Fibroblast of lung (primary cell): ENCODE data around the gene IRF7.
"Not testable (repeated sequence)": the region's sequence is repeated elsewhere in the genome, so short reads cannot be mapped to it uniquely, and the experiment has no call there.

Source experiments
- CTCF ChIP-seq, 2 donors: IDR thresholded peaks in 1 of 2; conservative IDR thresholded peaks in 1 of 2; 1 replicate in 1 of 2; 2 replicates in 1 of 2; pipeline ENCODE4 v1.5.1; 2011 to 2012; ENCODE audit warnings: low read length in 2 of 2, control low read depth in 1 of 2, inconsistent platforms in 1 of 2, low read depth in 1 of 2, mild to moderate bottlenecking in 1 of 2
- EZH2 ChIP-seq: IDR thresholded peaks from 2 replicates; pipeline ENCODE4 v1.5.1; 2012; ENCODE audit warnings: low read length, control low read depth, mild to moderate bottlenecking; ENCODE audit errors: missing control alignments

- not testable (repeated sequence) for TF ChIP-seq CTCF (conservative IDR thresholded peaks at IDR 0.05 in 1 of 2, IDR thresholded peaks at IDR 0.05 in 1 of 2; ENCODE audit: low read depth in 1 of 2, low read length in 2 of 2); EZH2
Observed at GRCh38 chr11:654444-654843, 38.7 kb upstream of the IRF7 start.
